K562 (cell line): Measurements from ENCODE around the gene SMG9. TPM values are rescaled to one million over a fixed set of nuclear protein-coding genes. Genes with fewer than 3 reads are reported as not detected.

Source experiments
- BHLHE40 ChIP-seq: IDR thresholded peaks from 2 replicates; pipeline ENCODE4 v1.6.1; 2011; ENCODE audit warnings: low read length, improper control_type of control experiment
- CHD1 ChIP-seq: fragments of 200-600 bp; sonication (generic); IDR thresholded peaks from one replicate; pipeline ENCODE4 v1.6.1; 2012; ENCODE audit warnings: mild to moderate bottlenecking, moderate library complexity, low read length, inconsistent platforms
- CSDE1 ChIP-seq, 2 experiments: fragments of 450-650 bp; IDR thresholded peaks; 2 replicates each; pipeline ENCODE4 v1.6.1; 2016; ENCODE audit warnings: mild to moderate bottlenecking in 1 of 2
- FOXA3 ChIP-seq, 2 experiments: fragments of 450-650 bp in 1 of 2; sonication (generic) in 1 of 2; formaldehyde crosslinking; IDR thresholded peaks in 1 of 2; conservative IDR thresholded peaks in 1 of 2; 2 replicates each; pipeline versions ENCODE4 v1.4.0 to v1.8.0; 2020 to 2022; ENCODE audit warnings: mild to moderate bottlenecking in 2 of 2, missing genetic modification reagents in 1 of 2
- GATAD2A ChIP-seq: fragments of 450-650 bp; IDR thresholded peaks from 2 replicates; pipeline ENCODE4 v1.6.1; 2017
- GATAD2B ChIP-seq: fragments of 450-650 bp; IDR thresholded peaks from 2 replicates; pipeline ENCODE4 v1.6.1; 2017; ENCODE audit warnings: mild to moderate bottlenecking, borderline replicate concordance
- HDAC6 ChIP-seq: IDR thresholded peaks from 2 replicates; pipeline ENCODE4 v1.6.1; 2012; ENCODE audit warnings: low read depth, mild to moderate bottlenecking, control low read depth, inconsistent platforms, low read length, moderate library complexity
- KAT7 ChIP-seq: sonication (generic); formaldehyde crosslinking; IDR thresholded peaks from 2 replicates; pipeline ENCODE4 v1.8.0; 2022; ENCODE audit warnings: missing genetic modification reagents, mild to moderate bottlenecking, borderline replicate concordance
- KLF1 ChIP-seq: fragments of 450-650 bp; IDR thresholded peaks from 2 replicates; pipeline ENCODE4 v1.6.1; 2016; ENCODE audit warnings: missing genetic modification characterization, missing compliant biosample characterization
- LCOR ChIP-seq: sonication (generic); formaldehyde crosslinking; IDR thresholded peaks from 2 replicates; pipeline ENCODE4 v1.8.0; 2022; ENCODE audit warnings: mild to moderate bottlenecking, missing genetic modification reagents
- MTA3 ChIP-seq: fragments of 450-650 bp; formaldehyde crosslinking; IDR thresholded peaks from 2 replicates; pipeline ENCODE4 v1.6.1; 2017; ENCODE audit warnings: mild to moderate bottlenecking, borderline replicate concordance
- NBN ChIP-seq: fragments of 450-650 bp; IDR thresholded peaks from 2 replicates; pipeline ENCODE4 v1.6.1; 2016; ENCODE audit warnings: low read depth, mild to moderate bottlenecking
- NCOR1 ChIP-seq: fragments of 450-650 bp; IDR thresholded peaks from 2 replicates; pipeline ENCODE4 v1.6.1; 2016; ENCODE audit warnings: mild to moderate bottlenecking, moderate library complexity
- SAFB ChIP-seq: fragments of 200-400 bp; formaldehyde crosslinking; IDR thresholded peaks from 2 replicates; pipeline ENCODE4 v1.6.1; 2017; ENCODE audit warnings: low read depth, low read length, borderline replicate concordance
- SMC3 ChIP-seq: conservative IDR thresholded peaks from 2 replicates; pipeline ENCODE4 v1.6.1; 2011; ENCODE audit warnings: low read depth, low read length, improper control_type of control experiment; ENCODE audit not compliant: insufficient read depth
- SP1 ChIP-seq: sonication (generic); formaldehyde crosslinking; IDR thresholded peaks from 2 replicates; pipeline ENCODE4 v1.8.1; 2022; ENCODE audit warnings: mild to moderate bottlenecking, missing genetic modification reagents
- ZNF12 ChIP-seq: sonication (generic); formaldehyde crosslinking; IDR thresholded peaks from 2 replicates; pipeline ENCODE4 v1.4.0; 2020; ENCODE audit warnings: mild to moderate bottlenecking, missing genetic modification reagents
- ZNF121 ChIP-seq: sonication (generic); formaldehyde crosslinking; conservative IDR thresholded peaks from 2 replicates; pipeline ENCODE4 v1.8.0; 2022; ENCODE audit warnings: missing genetic modification reagents
- ZNF143 ChIP-seq: sonication (generic); formaldehyde crosslinking; IDR thresholded peaks from 2 replicates; pipeline ENCODE4 v1.9.0; 2022; ENCODE audit warnings: mild to moderate bottlenecking, missing genetic modification reagents
- ZNF174 ChIP-seq: fragments of 250-450 bp; sonication (Bioruptor Pico); IDR thresholded peaks from 2 replicates; pipeline ENCODE4 v1.4.0; 2020; ENCODE audit warnings: mild to moderate bottlenecking
- ZNF274 ChIP-seq: IDR thresholded peaks from 2 replicates; pipeline ENCODE4 v1.6.1; 2011; ENCODE audit warnings: low read depth, mild to moderate bottlenecking, low read length, moderate library complexity, borderline replicate concordance
- ZNF316 ChIP-seq: fragments of 450-650 bp; IDR thresholded peaks from 2 replicates; pipeline ENCODE4 v1.6.1; 2016
- polyA plus RNA-seq, 8 experiments: library from polyadenylated mRNA; depleted of rRNA in 4 of 8; stranded (reverse) in 5 of 8; unstranded in 3 of 8; fragments of >200 nt; fragmentation: Nextera tagmentation in 2 of 8; fragmentation: Illumina TruSeq in 1 of 8; extraction: Ambion mirVana in 2 of 8; extraction: Trizol in 1 of 8; gene quantifications; 2 replicates each; pipeline versions ENCODE4 v1.2.1 to v1.2.3, GENCODE V29; 2011 to 2014; ENCODE audit warnings: inconsistent platforms in 1 of 8, missing spikeins in 1 of 8
- total RNA-seq, 7 experiments: library from RNA; depleted of rRNA in 6 of 7; stranded (reverse); fragments of >200 nt in 6 of 7; fragmentation: Illumina TruSeq in 2 of 7; extraction: Trizol in 2 of 7; gene quantifications; 2 replicates each; pipeline versions ENCODE4 v1.2.1 to v1.2.3, GENCODE V29; 2011 to 2021; ENCODE audit warnings: low replicate concordance in 1 of 7
- TF ChIP-seq, protein P1 (sequence below): sonication (generic); formaldehyde crosslinking; IDR thresholded peaks from 2 replicates; pipeline ENCODE4 v1.8.1; 2023; ENCODE audit warnings: mild to moderate bottlenecking, missing genetic modification reagents, moderate library complexity
- TF ChIP-seq, protein P2 (sequence below): fragments of 250-450 bp; sonication (Bioruptor Pico); IDR thresholded peaks from 2 replicates; pipeline ENCODE4 v1.8.0; 2021; ENCODE audit warnings: moderate library complexity, mild to moderate bottlenecking, inconsistent platforms
- TF ChIP-seq, protein P3 (sequence below): fragments of 450-650 bp; formaldehyde crosslinking; IDR thresholded peaks from 2 replicates; pipeline ENCODE4 v1.4.0; 2020; ENCODE audit warnings: mild to moderate bottlenecking, moderate library complexity

The SMG9 gene
- total and polyA plus RNA-seq, 9 of the 15 experiments (the other 6 are each of a cell fraction or from before 2014, with no cell fraction given), result 1.7 to 79.7 (median 40.2) TPM

DNA sequence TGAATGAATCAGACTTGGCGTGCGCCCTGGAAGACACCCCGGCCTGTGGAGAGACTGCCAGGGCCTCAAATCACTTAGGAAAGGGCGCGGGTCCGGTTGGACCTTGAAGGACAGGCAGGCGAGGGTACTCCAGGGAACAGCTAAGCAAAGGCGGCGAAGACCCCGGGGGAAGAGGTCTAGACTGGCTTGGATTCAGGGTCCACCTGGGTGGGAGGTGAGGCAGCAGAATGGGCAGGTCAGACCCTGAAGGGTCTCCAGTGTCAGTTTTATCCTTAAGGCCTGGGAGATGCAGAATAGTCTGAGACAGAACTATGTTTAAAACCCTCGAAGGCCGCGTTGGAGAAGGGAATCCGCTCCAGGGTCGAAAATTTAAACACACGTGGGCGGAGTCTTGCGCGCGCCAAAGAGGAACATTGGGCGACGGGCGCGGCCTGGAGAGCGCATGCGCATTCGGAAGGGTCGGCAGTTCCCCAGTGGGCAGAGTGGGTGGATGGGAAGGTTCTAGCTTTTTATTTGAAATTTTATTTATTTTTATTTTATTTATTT is 567 bp upstream of the SMG9 start (continued):
- TF ChIP-seq NBN, result peak; percentile 30; the same call in 1 of the 2 replicates
- TF ChIP-seq KLF1 (tag), result no peak
- no peak for TF ChIP-seq ZNF316
- no peak for TF ChIP-seq GATAD2A
- TF ChIP-seq LCOR, result peak; percentile 69; the same call in 1 of the 2 replicates
- TF ChIP-seq ZNF143 (CRISPR knock-in tag), result no peak
- TF ChIP-seq FOXA3 (CRISPR knock-in tag; conservative IDR thresholded peaks at IDR 0.05 in 1 of 2, IDR thresholded peaks at IDR 0.05 in 1 of 2), result no peak
- TF ChIP-seq CSDE1 (IDR thresholded peaks at IDR 0.05), result 0 out of 4 replicates have a peak, but pooled peaks of 1 of the 2 experiments have one; percentile 69
- no peak; the same call in 1 of the 2 replicates for TF ChIP-seq MTA3
- TF ChIP-seq GATAD2B, result no peak
- no peak for TF ChIP-seq ZNF274
- no peak for TF ChIP-seq SMC3
- TF ChIP-seq KAT7 (CRISPR knock-in tag), result 0 out of 2 replicates have a peak, but pooled peaks have one; percentile 13
- TF ChIP-seq CHD1, result peak; percentile 81
- no peak for TF ChIP-seq HDAC6
- TF ChIP-seq ZNF121 (CRISPR knock-in tag), result no peak
- peak; percentile 35; the same call in 1 of the 2 replicates for TF ChIP-seq SP1 (CRISPR knock-in tag)
- TF ChIP-seq, protein P1, sequence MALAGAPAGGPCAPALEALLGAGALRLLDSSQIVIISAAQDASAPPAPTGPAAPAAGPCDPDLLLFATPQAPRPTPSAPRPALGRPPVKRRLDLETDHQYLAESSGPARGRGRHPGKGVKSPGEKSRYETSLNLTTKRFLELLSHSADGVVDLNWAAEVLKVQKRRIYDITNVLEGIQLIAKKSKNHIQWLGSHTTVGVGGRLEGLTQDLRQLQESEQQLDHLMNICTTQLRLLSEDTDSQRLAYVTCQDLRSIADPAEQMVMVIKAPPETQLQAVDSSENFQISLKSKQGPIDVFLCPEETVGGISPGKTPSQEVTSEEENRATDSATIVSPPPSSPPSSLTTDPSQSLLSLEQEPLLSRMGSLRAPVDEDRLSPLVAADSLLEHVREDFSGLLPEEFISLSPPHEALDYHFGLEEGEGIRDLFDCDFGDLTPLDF (CRISPR knock-in tag), result peak; percentile 64; the same call in 1 of the 2 replicates
- TF ChIP-seq ZNF12 (CRISPR knock-in tag), result no peak
- no peak for TF ChIP-seq BHLHE40
- TF ChIP-seq, protein P2, sequence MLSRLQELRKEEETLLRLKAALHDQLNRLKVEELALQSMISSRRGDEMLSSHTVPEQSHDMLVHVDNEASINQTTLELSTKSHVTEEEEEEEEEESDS (CRISPR knock-in tag), result no peak
- TF ChIP-seq, protein P3, sequence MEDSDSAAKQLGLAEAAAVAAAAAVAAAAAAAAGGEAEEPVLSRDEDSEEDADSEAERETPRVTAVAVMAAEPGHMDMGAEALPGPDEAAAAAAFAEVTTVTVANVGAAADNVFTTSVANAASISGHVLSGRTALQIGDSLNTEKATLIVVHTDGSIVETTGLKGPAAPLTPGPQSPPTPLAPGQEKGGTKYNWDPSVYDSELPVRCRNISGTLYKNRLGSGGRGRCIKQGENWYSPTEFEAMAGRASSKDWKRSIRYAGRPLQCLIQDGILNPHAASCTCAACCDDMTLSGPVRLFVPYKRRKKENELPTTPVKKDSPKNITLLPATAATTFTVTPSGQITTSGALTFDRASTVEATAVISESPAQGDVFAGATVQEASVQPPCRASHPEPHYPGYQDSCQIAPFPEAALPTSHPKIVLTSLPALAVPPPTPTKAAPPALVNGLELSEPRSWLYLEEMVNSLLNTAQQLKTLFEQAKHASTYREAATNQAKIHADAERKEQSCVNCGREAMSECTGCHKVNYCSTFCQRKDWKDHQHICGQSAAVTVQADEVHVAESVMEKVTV, result no peak
- TF ChIP-seq ZNF174 (CRISPR knock-in tag), result no peak
- TF ChIP-seq NCOR1, result peak; percentile 31; the same call in 1 of the 2 replicates
- no peak for TF ChIP-seq SAFB
